GM21576 (cell line): ENCODE measurements around the gene PPP1R1B.

Experiments used
- ATAC-seq: cut with Tn5 transposase; IDR thresholded peaks from one replicate; pipeline ENCODE4 v1.9.1; 2021; ENCODE audit warnings: mild to moderate bottlenecking, moderate library complexity; ENCODE audit not compliant: unreplicated experiment

PPP1R1B gene

DNA sequence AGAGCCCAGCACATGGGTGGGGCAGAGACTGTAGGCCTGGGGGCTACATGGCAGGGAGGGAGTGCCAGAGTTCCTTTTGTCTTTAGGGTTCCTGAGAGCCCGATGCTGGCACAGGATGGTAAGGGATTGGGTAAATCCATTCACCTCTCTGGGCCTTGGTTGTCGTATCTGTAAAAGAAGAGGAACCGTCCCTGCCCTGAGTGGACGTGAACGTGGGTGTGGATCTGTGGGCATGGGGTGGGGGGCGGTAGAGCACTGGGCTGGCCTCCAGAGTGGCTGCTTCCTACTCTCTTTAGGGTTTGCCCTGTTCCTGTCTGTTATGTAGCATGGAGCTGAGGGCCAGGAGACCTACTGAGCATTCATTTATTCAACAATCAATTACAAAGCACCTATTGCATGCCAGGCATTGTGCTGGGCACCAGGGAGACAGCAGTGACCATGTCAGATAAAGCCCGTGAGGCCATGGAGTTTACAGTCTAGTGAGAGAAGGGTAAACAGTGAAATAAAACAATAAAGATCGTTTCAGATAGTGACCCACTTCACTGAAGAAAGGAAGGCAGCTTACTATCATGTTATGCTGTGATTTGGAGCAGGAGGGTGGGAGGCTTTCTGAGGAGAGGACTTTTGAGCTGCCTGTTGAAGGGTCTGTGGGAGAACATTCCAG lies 25.3 kb downstream of the PPP1R1B start:
- no peak for ATAC-seq

DNA sequence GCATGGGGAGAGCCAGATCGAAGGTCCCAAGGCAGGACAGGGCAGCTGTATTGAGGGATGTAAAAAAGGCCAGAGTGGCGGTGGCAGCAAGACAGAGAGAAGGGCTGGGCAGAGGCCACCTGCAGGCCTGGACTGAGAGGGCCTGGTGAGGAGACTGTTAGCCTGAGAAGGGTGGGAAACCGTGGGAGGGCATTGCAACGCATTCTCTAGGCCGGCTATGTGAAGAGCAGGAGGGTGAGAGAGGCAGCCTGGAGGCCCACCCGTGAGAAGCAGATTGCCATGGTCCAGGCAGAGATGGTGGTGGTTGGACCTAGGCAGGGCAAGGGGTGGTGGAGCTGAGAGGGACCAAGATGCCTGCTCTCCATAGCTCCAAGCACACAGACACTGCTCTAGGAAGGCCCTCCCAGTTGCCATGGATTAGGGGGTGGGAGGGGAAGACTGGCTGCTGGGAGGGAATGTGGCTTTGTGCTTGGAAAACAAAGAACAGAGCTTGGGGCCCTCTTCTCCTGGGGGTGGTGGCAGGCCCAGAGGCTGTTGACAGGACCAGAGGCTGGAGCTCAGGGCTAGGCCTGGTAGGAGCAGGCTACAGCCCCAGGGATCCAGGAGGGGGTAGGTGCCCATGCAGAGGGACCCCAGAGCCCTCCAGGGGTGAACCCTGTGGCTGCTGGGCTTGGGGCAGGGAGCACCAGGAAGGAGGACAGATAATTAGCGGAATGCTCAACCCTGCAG lies 26.0 kb downstream of the PPP1R1B start:
- ATAC-seq = no peak

DNA sequence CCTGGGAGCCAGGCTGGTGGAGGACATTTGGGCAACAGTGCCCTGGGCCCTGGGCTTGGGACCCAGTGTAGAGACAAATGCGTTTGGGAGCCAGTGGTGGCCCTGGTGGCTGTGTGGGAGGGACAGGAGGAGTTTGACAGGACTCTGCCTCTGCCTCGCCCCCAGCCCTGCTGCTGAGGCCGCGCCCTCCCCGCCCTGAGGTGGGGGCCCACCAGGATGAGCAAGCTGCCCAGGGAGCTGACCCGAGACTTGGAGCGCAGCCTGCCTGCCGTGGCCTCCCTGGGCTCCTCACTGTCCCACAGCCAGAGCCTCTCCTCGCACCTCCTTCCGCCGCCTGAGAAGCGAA lies 26.5 kb downstream of the PPP1R1B start:
- no peak for ATAC-seq

DNA sequence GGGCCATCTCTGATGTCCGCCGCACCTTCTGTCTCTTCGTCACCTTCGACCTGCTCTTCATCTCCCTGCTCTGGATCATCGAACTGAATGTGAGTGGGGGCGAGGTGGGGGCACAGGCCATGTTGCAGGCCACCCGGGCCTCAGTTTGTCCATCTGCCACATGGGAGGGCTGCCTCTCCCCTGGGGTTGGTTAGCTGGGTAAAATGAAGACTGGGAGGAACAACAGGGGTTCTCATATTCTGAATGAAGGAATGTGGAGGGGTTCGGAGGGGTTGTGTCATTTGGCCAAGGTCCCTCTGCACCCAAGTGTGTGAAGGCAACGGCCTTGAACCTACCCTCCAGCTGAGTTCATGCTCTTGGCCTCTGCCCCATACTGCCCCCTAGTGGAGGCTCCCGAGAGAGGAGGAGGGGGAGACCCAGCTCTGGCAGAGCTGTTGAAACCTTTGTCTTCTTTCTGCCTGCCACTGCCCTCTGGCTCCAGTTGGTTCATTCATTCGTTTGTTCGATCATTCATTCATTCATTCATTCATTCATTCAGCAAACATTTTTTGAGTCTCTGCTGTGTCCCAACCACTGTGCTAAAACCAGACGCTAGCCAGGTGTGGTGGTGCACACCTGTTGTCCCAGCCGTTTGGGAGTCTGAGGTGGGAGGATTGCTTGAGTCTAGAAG lies 27.0 kb downstream of the PPP1R1B start:
- ATAC-seq = no peak

DNA sequence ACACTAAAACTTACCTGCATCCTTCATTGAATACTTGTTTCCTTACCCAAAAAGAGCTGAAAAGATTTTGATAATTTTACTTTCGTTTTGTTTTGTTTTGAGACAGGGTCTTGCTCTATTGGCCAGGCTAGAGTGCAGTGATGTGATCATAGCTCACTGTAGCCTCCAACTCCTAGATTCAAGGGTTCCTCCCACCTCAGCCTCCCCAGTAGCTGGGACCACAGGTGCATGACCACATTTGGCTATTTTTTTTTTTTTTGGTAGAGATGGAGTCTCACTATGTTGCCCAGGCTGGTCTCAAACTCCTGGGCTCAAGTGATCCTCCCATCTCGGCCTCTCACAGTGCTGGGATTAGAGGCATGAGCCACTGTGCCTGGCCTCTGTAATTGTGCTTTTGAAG lies 28.4 kb downstream of the PPP1R1B start:
- ATAC-seq = no peak

DNA sequence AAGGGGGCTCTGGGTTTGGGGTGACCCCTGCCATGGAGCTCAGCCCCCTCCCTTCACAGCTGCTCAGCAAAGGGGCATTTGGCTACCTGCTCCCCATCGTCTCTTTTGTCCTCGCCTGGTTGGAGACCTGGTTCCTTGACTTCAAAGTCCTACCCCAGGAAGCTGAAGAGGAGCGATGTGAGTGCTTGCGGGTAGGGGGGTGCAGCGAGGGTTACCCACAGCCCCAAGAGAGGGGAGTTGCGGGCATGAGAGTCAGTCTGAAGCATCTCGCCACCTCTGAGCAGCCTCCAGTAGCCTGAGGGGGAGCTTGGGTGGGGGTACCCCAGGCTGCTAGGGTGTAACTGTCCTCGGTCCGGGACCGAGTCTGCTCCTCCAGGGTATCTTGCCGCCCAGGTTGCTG lies 31.6 kb downstream of the PPP1R1B start:
- no peak for ATAC-seq

DNA sequence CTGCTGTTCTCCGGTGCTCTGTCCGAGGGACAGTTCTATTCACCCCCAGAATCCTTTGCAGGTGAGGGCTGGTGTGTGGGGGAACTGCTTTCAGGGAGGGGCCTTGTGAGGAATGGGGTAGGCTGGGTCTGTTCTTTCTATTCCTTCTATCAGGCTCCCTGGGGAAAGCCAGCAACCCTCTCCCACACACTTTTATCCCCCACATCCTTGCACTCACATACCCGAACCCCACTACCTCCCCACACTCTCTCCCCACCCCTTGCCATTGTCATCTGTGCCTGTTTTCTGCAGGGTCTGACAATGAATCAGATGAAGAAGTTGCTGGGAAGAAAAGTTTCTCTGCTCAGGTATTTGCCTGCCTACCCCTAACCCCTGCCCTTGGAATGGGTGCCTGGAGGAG lies 32.0 kb downstream of the PPP1R1B start:
- ATAC-seq = no peak

DNA sequence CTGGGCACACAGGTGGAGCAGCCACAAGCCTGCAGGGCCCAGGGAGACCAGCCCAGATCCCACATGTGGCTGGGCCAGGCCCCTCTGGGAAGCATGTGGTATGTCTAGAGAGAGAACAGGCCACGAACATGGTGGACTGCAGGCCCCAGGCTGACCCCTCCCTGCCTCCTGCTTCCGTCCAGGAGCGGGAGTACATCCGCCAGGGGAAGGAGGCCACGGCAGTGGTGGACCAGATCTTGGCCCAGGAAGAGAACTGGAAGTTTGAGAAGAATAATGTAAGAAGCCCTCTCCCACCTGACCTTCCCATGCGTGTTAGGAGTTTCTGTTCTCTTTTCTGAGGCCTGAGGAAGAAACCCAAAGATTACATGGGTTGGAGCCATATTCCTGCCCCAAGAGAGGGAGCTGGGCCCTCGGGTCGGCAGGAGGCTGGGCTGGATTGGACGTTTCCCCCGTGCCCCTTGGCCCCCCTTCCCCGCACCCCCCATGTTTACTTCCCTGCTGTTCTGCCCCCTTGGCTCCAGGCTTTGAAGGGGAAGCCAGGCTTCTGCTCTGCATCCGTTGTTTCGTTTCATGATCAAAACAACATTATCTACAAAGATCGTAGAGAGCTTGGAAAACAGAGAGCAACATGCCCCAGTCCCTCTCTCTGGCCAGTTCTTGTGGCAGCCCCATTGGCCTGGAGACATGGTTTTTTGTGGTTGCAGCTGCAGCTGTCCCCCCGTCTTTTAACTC lies 32.7 kb downstream of the PPP1R1B start:
- no peak for ATAC-seq

DNA sequence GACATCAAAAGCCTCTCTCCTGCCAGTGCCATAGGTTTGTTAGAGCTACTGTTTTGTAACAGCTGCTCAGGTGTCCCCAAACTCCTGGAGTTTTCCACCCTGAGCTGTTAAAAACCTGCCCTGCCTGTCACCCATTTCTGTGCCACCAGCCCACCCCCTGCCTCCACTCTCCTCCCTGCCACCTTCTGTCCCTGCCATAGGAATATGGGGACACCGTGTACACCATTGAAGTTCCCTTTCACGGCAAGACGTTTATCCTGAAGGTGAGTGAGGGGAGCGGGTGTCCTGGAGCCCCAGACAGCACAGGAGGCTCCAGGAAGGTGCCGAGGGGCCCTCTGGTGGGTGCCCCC lies 33.2 kb downstream of the PPP1R1B start:
- ATAC-seq = no peak

DNA sequence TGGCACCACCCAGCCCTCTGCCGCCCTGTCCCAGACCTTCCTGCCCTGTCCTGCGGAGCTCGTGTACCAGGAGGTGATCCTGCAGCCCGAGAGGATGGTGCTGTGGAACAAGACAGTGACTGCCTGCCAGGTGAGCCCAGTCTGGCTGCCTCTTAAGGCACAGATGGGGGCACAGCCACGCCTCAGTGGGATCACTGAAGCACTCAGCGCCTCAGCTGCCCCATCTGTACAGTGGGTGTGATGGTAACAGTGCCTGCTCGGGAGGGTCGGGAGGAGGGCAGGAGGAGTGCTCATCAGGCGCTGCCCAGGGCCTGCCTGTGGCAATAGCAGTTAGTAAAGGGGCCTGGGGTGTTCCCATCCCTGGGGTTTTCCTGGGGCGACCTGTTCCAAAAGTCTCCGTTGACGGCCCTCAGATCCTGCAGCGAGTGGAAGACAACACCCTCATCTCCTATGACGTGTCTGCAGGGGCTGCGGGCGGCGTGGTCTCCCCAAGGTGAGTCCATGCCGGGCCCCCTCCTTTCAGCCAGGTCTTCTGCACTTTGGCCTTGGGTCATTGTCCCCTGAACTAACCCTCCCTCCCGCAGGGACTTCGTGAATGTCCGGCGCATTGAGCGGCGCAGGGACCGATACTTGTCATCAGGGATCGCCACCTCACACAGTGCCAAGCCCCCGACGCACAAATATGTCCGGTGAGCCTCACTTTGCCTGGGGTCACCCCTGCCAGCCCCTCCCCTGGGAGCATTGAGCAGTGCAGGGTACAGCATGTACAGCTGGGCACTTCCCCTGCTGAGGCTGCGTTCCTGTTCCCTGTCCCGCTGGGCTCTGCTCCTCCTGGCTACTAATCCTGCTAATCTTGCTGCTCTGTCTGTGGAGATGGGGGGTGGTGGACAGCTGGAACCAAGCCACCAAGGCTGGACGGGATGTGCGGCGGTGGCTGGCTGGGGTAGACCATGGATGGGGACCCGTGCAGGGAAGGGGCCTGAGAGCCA lies 33.9 kb downstream of the PPP1R1B start:
- no peak for ATAC-seq

DNA sequence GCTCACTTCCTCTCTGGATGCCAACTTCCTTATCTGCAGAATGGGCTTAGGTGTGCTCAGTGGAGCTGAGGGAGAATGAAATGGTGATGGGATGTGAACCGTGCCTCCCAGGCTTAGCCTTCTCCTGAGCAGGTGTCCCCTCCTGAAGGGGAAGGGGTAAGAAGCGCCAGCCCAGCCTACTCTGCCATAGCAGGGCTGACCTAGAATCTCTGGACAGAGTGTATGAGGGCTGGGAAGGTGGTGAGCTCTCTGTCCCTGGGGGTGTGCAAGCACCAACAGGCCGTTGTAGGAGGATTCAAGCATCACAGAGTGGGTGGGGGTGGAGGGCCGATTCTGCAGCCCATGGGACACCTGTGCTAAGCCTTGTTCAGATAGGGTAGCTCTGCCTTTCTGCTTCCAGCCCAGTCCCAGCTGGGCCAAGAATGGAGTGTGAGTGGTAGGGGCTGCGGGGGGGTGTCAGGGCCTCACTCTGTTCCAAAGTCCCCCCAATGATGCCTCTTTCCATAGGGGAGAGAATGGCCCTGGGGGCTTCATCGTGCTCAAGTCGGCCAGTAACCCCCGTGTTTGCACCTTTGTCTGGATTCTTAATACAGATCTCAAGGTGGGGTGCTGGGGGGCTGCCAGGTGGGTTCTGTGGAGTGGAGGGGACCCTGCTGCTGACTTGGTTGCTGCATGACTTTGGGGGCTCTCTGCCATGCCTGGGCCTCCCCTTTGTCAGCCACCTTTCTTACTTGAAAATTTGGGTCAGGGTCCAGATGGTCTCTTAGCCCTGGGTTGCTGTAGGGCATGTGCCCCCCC lies 35.2 kb downstream of the PPP1R1B start:
- ATAC-seq = no peak

DNA sequence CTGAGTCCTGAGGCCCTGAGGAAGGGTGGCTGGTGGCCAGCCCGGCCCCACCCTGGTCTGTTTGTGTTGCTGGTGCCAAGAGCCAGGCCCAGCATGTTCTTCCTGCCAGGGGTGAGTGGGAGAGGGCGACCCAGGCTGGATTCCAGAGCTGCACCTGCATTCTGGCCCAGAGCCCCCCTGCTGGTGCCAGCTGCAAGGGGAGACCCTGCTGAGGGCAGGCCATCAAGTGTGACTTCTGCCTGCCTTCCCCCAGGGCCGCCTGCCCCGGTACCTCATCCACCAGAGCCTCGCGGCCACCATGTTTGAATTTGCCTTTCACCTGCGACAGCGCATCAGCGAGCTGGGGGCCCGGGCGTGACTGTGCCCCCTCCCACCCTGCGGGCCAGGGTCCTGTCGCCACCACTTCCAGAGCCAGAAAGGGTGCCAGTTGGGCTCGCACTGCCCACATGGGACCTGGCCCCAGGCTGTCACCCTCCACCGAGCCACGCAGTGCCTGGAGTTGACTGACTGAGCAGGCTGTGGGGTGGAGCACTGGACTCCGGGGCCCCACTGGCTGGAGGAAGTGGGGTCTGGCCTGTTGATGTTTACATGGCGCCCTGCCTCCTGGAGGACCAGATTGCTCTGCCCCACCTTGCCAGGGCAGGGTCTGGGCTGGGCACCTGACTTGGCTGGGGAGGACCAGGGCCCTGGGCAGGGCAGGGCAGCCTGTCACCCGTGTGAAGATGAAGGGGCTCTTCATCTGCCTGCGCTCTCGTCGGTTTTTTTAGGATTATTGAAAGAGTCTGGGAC lies 36.0 kb downstream of the PPP1R1B start:
- no peak for ATAC-seq

DNA sequence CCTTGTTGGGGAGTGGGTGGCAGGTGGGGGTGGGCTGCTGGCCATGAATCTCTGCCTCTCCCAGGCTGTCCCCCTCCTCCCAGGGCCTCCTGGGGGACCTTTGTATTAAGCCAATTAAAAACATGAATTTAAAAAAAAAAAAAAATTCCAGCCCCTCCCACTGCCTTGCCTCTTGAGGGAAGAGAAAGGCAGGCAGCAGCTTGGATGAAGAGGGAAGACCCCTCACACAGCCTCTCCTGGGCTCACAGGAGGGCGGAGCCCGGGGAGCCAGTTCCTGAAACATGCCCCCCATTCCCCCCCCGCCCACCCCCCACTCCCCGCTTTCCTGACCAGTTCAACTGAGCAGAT lies 36.6 kb downstream of the PPP1R1B start:
- no peak for ATAC-seq

DNA sequence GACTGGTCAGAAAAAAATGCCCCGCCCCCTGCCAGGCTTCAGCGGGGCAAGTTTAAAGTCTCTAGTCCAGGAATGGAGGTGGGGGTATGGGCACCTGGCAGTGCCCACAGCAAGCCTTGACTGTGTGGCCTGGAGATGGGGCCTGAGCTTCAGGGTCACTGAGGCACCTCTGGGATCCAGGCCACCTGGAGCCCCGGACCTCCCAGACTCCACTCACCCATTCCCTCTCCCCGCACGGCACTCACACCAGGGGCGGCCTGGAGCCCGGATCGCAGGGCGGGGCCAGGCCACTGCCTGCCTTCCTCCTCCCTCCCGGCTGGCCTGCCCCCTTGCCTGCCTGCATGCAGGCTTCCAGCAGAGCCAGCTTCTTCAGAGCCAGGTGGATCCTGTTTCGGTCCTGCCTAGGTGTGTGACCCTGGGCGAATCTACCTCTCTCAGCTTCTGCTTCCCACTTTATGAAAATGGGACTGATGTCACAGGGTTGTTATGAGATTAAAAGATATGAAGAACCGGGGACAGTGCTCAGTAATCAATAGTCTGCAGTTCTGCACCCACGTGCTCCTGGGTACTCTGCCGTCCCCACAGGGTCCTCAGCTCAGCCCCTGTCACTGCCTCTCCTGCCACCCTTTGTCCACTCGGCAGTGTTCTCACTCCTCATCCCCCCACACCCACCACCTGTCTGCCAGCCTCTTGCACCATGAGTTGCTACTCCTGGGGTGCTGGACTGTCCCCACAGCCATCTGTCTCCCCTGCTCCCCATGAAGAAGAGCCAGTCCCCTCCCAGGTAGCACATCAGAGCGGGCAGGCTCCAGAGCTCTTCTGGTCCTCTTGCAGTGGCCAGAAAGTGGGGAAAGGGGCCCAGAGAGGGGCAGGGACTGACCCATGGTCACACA lies 37.2 kb downstream of the PPP1R1B start:
- no peak for ATAC-seq

DNA sequence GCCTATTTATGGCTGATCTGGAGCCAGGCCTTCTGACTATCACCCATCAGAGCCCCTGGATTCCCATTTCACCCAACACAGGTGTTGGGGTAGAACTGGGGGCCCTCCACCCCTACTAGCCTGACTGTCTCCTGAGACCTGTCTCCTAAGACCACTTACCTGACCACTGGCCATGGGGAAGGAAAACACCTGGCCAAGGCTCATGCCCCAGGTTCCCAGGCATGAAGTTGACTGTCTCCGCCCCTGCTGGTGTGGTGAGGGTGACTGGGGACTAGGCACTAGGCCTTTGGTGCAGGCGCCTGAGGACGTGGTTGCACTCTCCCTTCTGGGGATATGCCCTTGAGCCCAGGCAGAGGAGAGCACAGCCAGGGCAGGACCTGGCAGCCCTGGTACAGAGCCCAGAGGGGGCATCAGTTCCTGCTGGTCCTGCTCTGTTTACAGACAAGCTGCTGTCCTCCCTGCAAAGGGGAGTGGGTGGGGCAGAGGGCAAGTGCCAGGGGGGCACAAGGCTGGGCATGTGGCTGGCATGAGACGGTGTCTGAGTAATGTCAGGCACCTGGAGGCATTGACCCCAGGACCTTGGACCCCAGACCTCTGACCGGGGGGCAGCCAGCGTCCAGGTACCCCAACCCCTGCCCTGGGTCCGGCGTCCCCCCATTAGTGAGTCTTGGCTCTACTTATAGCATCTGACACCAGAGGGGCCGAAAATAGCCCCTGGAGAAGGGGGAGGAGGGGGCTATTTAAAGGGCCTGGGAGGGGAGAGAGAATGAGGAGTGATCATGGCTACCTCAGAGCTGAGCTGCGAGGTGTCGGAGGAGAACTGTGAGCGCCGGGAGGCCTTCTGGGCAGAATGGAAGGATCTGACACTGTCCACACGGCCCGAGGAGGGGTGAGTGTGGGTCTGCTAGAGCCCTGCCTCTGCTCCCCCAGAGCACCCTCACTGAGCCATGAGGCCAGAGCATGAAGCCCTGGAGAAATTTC lies 38.1 kb downstream of the PPP1R1B start, which contains the start of gene TCAP:
Gene TCAP, plus strand, starts transcription at position 769 of the 981 bp plus-strand sequence. Its CDS starts 11 bp downstream, at position 780.
- no peak for ATAC-seq

DNA sequence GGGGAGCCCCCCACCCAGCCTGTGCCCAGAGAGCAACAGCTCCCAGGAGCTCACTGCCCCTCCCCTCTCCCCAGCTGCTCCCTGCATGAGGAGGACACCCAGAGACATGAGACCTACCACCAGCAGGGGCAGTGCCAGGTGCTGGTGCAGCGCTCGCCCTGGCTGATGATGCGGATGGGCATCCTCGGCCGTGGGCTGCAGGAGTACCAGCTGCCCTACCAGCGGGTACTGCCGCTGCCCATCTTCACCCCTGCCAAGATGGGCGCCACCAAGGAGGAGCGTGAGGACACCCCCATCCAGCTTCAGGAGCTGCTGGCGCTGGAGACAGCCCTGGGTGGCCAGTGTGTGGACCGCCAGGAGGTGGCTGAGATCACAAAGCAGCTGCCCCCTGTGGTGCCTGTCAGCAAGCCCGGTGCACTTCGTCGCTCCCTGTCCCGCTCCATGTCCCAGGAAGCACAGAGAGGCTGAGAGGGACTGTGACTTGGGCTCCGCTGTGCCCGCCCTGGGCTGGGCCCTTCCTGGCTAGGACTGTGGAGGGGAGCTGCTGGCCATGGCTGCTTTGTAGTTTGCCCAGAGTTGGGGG lies 39.0 kb downstream of the PPP1R1B start:
- ATAC-seq = no peak
